ENCODE results near the gene PRKAR1B.

GRCh38 chr7:738241-738640 is 11.2 kb upstream of the PRKAR1B start:
- TF ChIP-seq YY1 (IDR thresholded peaks at IDR 0.05; ENCODE audit: insufficient read depth, insufficient read length) (no peak), ZNF274 (IDR thresholded peaks at IDR 0.05; ENCODE audit: low read depth, low read length) (no peak), SUZ12 (IDR thresholded peaks at IDR 0.05; ENCODE audit: extremely low read depth, insufficient read depth, insufficient read length) (no peak)

All from NT2/D1 (cell line).